ENCODE measurements around the gene SZT2.

- TF ChIP-seq, protein P1, sequence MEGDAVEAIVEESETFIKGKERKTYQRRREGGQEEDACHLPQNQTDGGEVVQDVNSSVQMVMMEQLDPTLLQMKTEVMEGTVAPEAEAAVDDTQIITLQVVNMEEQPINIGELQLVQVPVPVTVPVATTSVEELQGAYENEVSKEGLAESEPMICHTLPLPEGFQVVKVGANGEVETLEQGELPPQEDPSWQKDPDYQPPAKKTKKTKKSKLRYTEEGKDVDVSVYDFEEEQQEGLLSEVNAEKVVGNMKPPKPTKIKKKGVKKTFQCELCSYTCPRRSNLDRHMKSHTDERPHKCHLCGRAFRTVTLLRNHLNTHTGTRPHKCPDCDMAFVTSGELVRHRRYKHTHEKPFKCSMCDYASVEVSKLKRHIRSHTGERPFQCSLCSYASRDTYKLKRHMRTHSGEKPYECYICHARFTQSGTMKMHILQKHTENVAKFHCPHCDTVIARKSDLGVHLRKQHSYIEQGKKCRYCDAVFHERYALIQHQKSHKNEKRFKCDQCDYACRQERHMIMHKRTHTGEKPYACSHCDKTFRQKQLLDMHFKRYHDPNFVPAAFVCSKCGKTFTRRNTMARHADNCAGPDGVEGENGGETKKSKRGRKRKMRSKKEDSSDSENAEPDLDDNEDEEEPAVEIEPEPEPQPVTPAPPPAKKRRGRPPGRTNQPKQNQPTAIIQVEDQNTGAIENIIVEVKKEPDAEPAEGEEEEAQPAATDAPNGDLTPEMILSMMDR (conservative IDR thresholded peaks at IDR 0.05; ENCODE audit: low read depth, low read length): no peak
- no peak for TF ChIP-seq EZH2 (IDR thresholded peaks at IDR 0.05; ENCODE audit: borderline replicate concordance, low read depth, low read length, poor library complexity, severe bottlenecking)
Measured at GRCh38 chr1:43357251-43357650, 32.4 kb upstream of the SZT2 start.
